ENCODE results near the gene TCEA2.

- TF ChIP-seq CTCF (IDR thresholded peaks at IDR 0.05) (no peak), POLR2A (IDR thresholded peaks at IDR 0.05) (no peak)
These were observed 569 bp downstream of the TCEA2 start for GRCh38 chr20:64063389-64064144.
